Astrocyte (in vitro differentiated cells and primary cell): Measurements from ENCODE around the gene CDR2L.

ENCODE experiments used
- EZH2 ChIP-seq: IDR thresholded peaks from 2 replicates; pipeline ENCODE4 v1.6.1; 2012; ENCODE audit warnings: mild to moderate bottlenecking, low read length, inconsistent platforms; ENCODE audit not compliant: insufficient read depth
- TF ChIP-seq, protein P1 (sequence below): IDR thresholded peaks from 2 replicates; pipeline ENCODE4 v1.5.1; 2011; ENCODE audit warnings: low read depth, mild to moderate bottlenecking, inconsistent platforms, low read length, moderate library complexity; ENCODE audit not compliant: insufficient read depth

DNA sequence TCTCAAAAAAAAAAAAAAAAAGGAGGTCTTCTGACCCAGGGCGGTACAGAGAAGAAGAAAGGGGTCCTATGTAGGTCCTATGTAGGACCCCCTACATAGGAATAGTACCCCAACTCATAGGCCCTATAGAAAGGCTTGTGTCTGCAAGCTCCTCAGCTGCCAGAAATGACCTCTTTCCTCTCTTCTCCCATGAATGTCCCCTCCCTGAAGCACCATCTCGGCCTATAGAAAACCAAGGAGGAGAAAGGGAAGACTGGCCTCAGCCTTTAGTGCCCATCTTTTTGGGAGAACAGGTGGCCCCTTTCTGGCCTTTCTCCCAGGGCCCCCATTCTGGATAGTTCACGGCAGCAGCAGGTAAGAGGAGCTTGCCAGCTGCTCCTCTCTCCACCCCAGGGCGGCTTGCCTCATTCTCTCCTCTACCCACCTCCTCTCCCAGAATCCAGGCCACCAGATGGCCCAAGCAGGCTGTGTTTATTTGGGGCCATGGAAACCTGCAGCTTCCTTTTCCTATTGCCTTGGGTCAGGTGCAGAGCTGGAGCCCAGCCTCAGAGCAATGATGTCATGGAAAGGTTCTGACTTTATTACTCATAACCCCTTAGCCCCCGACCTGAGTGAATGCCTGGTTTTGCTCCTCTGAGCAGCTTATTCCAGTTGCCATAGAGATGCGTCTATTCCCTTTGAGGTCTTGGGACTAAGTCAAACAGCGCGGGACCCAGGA is 23.4 kb downstream of the CDR2L start:
- TF ChIP-seq, protein P1, sequence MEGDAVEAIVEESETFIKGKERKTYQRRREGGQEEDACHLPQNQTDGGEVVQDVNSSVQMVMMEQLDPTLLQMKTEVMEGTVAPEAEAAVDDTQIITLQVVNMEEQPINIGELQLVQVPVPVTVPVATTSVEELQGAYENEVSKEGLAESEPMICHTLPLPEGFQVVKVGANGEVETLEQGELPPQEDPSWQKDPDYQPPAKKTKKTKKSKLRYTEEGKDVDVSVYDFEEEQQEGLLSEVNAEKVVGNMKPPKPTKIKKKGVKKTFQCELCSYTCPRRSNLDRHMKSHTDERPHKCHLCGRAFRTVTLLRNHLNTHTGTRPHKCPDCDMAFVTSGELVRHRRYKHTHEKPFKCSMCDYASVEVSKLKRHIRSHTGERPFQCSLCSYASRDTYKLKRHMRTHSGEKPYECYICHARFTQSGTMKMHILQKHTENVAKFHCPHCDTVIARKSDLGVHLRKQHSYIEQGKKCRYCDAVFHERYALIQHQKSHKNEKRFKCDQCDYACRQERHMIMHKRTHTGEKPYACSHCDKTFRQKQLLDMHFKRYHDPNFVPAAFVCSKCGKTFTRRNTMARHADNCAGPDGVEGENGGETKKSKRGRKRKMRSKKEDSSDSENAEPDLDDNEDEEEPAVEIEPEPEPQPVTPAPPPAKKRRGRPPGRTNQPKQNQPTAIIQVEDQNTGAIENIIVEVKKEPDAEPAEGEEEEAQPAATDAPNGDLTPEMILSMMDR = no peak
- no peak for TF ChIP-seq EZH2
